ENCODE data around the gene ARHGAP10.

DNA sequence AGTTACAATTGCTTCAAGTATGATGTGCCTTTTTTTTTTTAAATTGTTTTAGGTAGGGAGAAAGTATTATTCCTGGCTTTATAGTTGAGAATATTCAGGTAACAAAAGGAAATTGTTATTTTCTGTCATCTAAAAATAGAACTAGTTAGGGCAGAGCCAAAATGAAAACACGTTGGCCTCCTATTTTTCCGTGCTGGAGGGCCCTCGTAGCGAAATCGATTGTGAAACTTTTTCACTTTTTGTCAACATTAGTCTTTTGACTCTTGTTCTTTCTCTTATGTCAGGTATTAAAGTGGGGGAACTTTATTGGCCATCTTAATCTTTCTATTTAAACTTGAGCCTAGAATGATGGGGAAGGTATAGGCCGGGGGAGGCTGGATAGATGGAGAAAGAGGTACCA, 104.9 kb downstream of the ARHGAP10 start:
- TF ChIP-seq, protein P1, sequence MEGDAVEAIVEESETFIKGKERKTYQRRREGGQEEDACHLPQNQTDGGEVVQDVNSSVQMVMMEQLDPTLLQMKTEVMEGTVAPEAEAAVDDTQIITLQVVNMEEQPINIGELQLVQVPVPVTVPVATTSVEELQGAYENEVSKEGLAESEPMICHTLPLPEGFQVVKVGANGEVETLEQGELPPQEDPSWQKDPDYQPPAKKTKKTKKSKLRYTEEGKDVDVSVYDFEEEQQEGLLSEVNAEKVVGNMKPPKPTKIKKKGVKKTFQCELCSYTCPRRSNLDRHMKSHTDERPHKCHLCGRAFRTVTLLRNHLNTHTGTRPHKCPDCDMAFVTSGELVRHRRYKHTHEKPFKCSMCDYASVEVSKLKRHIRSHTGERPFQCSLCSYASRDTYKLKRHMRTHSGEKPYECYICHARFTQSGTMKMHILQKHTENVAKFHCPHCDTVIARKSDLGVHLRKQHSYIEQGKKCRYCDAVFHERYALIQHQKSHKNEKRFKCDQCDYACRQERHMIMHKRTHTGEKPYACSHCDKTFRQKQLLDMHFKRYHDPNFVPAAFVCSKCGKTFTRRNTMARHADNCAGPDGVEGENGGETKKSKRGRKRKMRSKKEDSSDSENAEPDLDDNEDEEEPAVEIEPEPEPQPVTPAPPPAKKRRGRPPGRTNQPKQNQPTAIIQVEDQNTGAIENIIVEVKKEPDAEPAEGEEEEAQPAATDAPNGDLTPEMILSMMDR (IDR thresholded peaks at IDR 0.05) = no peak
- TF ChIP-seq EZH2 (IDR thresholded peaks at IDR 0.05; ENCODE audit: borderline replicate concordance, insufficient read depth, low read depth, low read length, poor library complexity, severe bottlenecking) = no peak

Measured in B cell (primary cell).